Renal pelvis (tissue), 4 donors: ENCODE data around the gene PLEKHA4. TPM values are rescaled to one million over a fixed set of nuclear protein-coding genes. Genes with fewer than 3 reads are reported as not detected.
A peak's percentile ranks its signal among the peaks of the same experiment; 100 is the strongest.
"Not testable (repeated sequence)": the region's sequence is repeated elsewhere in the genome, so short reads cannot be mapped to it uniquely, and the experiment has no call there.

Source experiments
- DNase-seq: peaks from one replicate; pipeline ENCODE4 v3.0.0-alpha.2; 2013
- polyA plus RNA-seq, 3 donors: library from polyadenylated mRNA; unstranded; fragments of 120-200 nt; gene quantifications; one replicate each; pipeline ENCODE4 v1.2.1, GENCODE V29; 2013; ENCODE audit not compliant: insufficient read length in 3 of 3

Gene PLEKHA4
- polyA plus RNA-seq, 3 donors = 25.2 to 29.4 (median 25.7) TPM

GRCh38 chr19:48895226-48895625 is 26.8 kb upstream of the PLEKHA4 start:
- DNase-seq = no peak

DNA sequence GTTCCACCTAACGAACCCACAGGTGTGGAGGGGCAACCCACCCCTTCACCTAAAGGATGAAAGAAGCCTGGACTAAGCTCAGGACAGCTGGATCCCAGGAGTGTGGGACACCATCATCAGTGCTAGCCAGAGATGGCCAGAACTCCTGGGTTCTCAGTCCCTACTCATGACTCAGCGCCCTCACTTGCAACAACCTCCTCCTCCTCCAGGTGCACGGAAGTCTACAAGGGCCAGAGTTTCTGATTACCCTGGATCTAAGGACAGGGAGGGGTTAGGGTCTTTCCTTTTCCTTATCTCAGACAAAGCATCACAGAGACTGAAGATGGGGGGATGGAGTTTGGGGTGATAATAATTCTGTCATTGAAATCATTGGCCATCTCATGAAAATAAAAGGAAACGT is 22.1 kb upstream of the PLEKHA4 start:
- DNase-seq = no peak

- DNase-seq = not testable (repeated sequence)
Observed at GRCh38 chr19:48889496-48889895, 21.1 kb upstream of the PLEKHA4 start.

DNA sequence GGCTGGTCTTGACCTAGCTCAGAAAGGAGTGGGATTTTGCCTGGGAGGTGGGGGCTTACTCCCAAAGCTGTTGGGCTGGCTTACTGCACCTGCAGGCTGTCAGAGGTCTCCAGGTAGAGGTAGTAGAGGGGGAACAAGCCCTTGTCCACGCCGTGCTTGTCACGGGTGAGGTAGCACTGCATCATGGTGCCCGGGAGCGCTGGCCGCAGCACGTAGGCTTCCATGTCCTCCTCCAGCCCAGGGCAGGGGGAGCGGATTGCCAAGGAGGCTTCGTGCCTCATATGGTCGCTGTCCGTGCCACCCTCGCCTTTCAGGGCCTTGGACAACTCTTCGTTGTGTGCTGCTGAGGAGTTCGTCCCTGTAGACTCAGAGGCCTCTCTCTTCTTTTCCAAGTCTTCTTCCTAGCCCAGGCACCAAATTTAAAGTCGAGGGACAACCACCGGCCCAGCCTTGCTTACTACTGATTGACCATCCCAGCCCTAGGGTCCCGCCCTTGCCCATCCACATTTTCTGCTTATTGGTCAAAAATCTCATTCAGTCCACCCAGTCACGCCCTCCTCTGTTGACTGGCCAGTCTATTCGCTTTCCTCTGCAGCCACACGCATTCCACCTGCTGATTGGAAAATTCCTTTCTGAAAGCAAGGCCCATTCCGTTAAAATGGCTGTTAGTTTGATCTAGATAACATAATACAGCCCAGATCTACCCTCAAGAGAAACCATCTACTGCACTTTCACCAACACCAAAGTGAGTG is 19.6 kb upstream of the PLEKHA4 start:
- DNase-seq = no peak

- DNase-seq = no peak
Observed at GRCh38 chr19:48883726-48884125, 15.3 kb upstream of the PLEKHA4 start.

- no peak for DNase-seq
Observed at GRCh38 chr19:48881741-48882657, 13.6 kb upstream of the PLEKHA4 start.

DNA sequence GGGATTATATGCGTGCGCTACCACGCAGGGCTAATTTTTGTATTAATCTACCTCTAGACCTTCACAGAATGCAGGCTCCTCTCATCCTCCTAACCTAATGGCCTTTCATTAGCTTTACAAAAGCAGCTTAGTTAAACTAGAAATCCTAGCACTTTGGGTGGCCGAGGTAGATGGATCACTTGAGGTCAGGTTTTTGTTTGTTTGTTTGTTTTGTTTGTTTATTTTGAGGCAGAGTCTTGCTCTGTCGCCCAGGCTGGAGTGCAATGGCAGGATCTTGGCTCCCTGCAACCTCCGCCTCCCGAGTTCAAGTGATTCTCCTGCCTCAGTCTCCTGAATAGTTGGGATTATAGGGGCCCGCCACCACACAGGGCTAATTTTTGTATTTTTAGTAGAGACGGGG is 11.3 kb upstream of the PLEKHA4 start:
- not testable (repeated sequence) for DNase-seq

GRCh38 chr19:48879025-48879637 is 10.7 kb upstream of the PLEKHA4 start:
- no peak for DNase-seq

DNA sequence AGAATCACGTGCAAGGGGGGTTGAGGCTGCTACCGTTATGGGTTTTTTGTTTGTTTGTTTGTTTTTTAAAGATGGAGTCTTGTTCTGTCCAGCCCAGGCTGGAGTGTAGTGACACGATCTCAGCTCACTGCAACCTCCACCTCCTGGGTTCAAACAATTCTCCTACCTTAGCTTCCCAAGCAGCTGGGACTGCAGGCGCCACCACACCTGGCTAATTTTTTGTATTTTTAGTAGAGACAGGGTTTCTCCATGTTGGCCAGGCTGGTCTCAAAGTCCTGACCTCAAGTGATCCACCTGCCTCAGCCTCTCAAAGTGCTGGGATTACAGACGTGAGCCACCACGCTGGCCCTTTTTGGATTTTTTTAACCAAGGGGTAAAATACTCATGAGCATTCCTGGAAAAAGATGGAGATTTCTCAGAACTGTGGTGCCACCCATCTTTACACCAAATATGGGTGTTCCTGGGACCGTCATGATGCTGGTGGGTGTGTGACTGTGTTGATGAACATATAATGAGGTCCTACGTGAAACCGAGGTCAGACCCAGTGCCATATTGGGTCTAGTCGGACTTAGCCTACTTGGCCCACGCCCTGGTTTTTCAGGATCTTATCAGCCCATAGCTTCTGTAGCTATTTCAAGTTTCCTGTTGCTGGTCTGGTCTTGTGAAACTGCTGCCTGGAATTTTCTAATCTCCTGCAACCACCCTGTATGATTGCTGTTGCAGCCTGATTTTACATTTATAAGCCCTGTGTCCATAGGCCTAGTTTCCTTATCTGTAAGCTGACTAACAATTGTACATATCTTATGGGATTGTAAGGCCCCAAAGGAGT is 10.0 kb upstream of the PLEKHA4 start:
- no peak for DNase-seq

- DNase-seq = no peak
Observed at GRCh38 chr19:48877855-48878195, 9.4 kb upstream of the PLEKHA4 start.

DNA sequence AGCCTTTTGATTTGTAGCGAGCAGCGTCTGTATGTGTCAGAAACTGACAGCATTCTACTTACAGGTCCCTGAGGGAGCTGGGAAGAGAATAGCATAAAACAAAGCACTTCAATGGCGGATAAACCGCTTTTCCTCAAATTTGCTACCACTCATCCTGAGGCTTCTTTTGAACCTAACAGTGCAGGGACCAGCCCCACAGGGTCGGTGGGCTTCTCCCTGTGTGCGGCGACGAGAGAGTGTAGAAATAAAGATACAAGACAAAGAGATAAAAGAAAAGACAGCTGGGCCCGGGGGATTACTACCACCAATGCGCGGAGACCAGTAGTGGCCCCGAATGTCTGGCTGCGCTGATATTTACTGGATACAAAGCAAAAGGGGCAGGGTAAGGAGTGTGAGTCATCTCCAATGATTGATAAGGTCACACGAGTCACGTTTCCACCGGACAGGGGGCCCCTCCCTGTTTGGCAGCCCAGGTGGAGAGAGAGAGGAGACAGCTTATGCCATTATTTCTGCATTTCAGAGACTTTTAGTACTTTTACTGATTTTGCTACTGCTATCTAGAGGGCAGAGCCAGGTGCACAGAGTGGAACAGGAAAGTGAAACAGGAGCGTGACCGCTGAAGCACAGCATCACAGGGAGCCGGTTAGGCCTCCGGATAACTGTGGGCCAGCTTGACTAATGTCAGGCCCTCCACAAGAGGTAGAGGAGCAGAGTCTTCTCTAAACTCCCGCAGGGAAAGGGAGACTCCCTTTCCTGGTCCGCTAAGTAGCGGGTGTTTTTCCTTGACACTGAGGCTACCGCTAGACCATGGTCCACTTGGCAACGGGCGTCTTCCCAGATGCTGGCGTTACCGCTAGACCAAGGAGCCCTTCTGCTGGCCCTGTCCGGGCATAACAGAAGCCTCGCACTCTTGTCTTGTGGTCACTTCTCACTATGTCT is 7.9 kb upstream of the PLEKHA4 start:
- not testable (repeated sequence) for DNase-seq

DNA sequence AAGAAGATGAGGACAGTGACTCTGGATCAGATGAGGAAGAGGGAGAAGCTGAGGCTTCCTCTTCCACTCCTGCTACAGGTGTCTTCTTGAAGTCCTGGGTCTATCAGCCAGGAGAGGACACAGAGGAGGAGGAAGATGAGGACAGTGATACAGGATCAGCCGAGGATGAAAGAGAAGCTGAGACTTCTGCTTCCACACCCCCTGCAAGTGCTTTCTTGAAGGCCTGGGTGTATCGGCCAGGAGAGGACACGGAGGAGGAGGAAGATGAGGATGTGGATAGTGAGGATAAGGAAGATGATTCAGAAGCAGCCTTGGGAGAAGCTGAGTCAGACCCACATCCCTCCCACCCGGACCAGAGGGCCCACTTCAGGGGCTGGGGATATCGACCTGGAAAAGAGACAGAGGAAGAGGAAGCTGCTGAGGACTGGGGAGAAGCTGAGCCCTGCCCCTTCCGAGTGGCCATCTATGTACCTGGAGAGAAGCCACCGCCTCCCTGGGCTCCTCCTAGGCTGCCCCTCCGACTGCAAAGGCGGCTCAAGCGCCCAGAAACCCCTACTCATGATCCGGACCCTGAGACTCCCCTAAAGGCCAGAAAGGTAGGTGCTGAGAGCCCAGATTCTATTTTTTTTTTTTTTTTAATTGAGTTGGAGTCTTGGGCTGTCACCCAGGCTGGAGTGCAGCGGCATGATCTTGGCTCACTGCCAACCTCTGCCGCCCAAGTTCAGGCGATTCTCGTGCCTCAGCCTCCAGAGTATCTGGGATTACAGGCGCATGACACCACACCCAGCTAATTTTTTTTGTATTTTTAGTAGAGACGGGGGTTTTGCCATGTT is 6.1 kb upstream of the PLEKHA4 start:
- no peak for DNase-seq

DNA sequence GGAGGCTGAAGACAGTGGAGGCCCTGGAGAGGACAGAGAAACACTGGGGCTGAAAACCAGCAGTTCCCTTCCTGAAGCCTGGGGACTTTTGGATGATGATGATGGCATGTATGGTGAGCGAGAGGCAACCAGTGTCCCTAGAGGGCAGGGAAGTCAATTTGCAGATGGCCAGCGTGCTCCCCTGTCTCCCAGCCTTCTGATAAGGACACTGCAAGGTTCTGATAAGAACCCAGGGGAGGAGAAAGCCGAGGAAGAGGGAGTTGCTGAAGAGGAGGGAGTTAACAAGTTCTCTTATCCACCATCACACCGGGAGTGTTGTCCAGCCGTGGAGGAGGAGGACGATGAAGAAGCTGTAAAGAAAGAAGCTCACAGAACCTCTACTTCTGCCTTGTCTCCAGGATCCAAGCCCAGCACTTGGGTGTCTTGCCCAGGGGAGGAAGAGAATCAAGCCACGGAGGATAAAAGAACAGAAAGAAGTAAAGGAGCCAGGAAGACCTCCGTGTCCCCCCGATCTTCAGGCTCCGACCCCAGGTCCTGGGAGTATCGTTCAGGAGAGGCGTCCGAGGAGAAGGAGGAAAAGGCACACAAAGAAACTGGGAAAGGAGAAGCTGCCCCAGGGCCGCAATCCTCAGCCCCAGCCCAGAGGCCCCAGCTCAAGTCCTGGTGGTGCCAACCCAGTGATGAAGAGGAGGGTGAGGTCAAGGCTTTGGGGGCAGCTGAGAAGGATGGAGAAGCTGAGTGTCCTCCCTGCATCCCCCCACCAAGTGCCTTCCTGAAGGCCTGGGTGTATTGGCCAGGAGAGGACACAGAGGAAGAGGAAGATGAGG is 5.3 kb upstream of the PLEKHA4 start:
- DNase-seq = no peak

DNA sequence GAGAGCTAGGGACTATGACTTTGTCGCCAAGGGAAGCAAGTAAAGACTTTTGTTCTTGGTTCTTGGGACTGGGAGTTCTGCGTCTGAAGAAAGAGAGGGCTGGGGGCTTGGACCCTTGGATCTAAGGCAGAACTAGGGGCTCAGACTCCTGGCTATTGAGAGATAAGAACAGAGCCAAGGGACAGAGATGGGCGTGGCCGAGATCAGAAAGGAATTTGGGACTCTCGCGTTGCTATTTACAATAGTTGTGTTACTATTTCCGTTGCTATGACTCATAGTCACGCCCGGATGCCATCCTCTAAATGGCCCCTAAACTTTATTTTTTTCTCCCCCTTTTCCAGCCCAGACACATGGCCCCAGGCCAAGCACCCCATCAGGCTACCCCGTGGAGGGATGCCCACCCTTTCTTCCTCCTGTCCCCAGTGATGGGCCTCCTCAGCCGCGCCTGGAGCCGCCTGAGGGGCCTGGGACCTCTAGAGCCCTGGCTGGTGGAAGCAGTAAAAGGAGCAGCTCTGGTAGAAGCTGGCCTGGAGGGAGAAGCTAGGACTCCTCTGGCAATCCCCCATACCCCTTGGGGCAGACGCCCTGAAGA is 4.6 kb upstream of the PLEKHA4 start:
- DNase-seq = peak; percentile 94

- peak; percentile 98 for DNase-seq
Observed at GRCh38 chr19:48872182-48872883, 3.9 kb upstream of the PLEKHA4 start, which contains the start of gene PPP1R15A. Gene PPP1R15A (plus strand): TSS chr19:48872421. CDS start chr19:48873234, 813 bp downstream.

DNA sequence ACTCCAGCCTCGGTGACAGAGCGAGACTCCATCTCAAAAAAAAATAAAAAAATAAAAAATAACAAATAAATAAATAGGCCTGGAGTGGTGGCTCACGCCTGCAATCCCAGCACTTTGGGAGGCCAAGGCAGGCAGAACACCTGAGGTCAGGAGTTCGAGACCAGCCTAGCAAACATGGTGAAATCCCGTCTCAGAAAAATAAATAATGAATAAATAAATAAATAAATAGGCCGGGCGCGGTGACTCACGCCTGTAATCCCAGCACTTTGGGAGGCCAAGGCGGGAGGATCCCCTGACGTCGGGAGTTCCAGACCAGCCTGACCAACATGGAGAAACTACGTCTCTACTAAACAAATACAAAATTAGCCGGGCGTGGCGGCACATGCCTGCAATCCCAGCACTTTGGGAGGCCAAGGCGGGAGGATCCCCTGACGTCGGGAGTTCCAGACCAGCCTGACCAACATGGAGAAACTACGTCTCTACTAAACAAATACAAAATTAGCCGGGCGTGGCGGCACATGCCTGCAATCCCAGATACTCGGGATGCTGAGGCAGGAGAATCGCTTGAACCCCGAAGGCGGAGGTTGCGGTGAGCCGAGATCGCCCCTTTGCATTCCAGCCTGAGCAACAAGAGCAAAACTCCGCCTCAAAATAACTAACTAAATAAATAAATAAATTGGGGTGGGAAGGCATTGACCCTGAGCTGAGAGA is 3.2 kb upstream of the PLEKHA4 start:
- not testable (repeated sequence) for DNase-seq

GRCh38 chr19:48870048-48870447 is 1.6 kb upstream of the PLEKHA4 start:
- no peak for DNase-seq
